Keratinocyte (primary cell): ENCODE data around the gene ARHGAP4. TPM values are rescaled to one million over a fixed set of nuclear protein-coding genes. Genes with fewer than 3 reads are reported as not detected.

Experiments used
- DNase-seq: peaks from one replicate; pipeline ENCODE4 v3.0.0-alpha.2; 2011; ENCODE audit warnings: low read depth, missing footprints, low spot score
- FAIRE-seq: peaks from 2 replicates; lab custom pipeline; 2011; peaks lifted over from hg19 to GRCh38; lab: Jason Lieb, UNC
- H2AFZ ChIP-seq: 2 replicates; pipeline ENCODE4 v1.6.0; 2012; ENCODE audit warnings: low read length, control low read depth, inconsistent platforms; ENCODE audit not compliant: control insufficient read depth
- H3K27ac ChIP-seq: 2 replicates; pipeline ENCODE4 v1.5.1; 2011; ENCODE audit warnings: low read length; ENCODE audit not compliant: control insufficient read depth, insufficient read depth
- H3K27me3 ChIP-seq: 3 replicates; pipeline ENCODE4 v1.6.0; 2011; ENCODE audit warnings: low read length; ENCODE audit not compliant: control insufficient read depth, insufficient read depth; ENCODE audit errors: extremely low read depth
- H3K36me3 ChIP-seq, 2 experiments: 2 replicates in 1 of 2; 3 replicates in 1 of 2; pipeline ENCODE4 v1.5.1; 2011; ENCODE audit warnings: low read length in 2 of 2, mild to moderate bottlenecking in 1 of 2; ENCODE audit not compliant: control insufficient read depth in 2 of 2, insufficient read depth in 2 of 2; ENCODE audit errors: extremely low read depth in 1 of 2
- H3K4me1 ChIP-seq: 3 replicates; pipeline ENCODE4 v1.5.1; 2011; ENCODE audit warnings: low read length; ENCODE audit not compliant: control insufficient read depth, insufficient read depth; ENCODE audit errors: extremely low read depth
- H3K4me2 ChIP-seq: 3 replicates; pipeline ENCODE4 v1.6.0; 2011; ENCODE audit warnings: low read depth, low read length; ENCODE audit not compliant: control insufficient read depth, insufficient read depth; ENCODE audit errors: extremely low read depth
- H3K4me3 ChIP-seq, 3 experiments: fragments of 200-600 bp in 1 of 3; sonication (generic) in 1 of 3; 2 replicates in 2 of 3; 3 replicates in 1 of 3; pipeline ENCODE4 v1.5.1; 2011 to 2016; ENCODE audit warnings: low read length in 3 of 3, mild to moderate bottlenecking in 3 of 3, control low read depth in 2 of 3, inconsistent platforms in 1 of 3, low read depth in 1 of 3, mixed read lengths in 1 of 3, mixed run types in 1 of 3, moderate library complexity in 1 of 3; ENCODE audit not compliant: control insufficient read depth in 2 of 3, insufficient read depth in 2 of 3; ENCODE audit errors: extremely low read depth in 1 of 3
- H3K79me2 ChIP-seq: 2 replicates; pipeline ENCODE4 v1.6.0; 2012; ENCODE audit warnings: low read length; ENCODE audit not compliant: control insufficient read depth, insufficient read depth
- H3K9ac ChIP-seq: 3 replicates; pipeline ENCODE4 v1.6.0; 2011; ENCODE audit warnings: low read length; ENCODE audit not compliant: control insufficient read depth, insufficient read depth; ENCODE audit errors: extremely low read depth
- H3K9me1 ChIP-seq: 3 replicates; pipeline ENCODE4 v1.6.0; 2011; ENCODE audit warnings: low read length; ENCODE audit not compliant: control insufficient read depth, insufficient read depth; ENCODE audit errors: extremely low read depth
- H3K9me3 ChIP-seq: 2 replicates; pipeline ENCODE4 v1.5.1; 2012; ENCODE audit warnings: low read depth, low read length; ENCODE audit not compliant: control insufficient read depth
- H4K20me1 ChIP-seq: 3 replicates; pipeline ENCODE4 v1.6.0; 2011; ENCODE audit warnings: low read length; ENCODE audit not compliant: control insufficient read depth, insufficient read depth; ENCODE audit errors: extremely low read depth
- EZH2 ChIP-seq: IDR thresholded peaks from one replicate; pipeline ENCODE4 v1.6.1; 2012; ENCODE audit warnings: inconsistent platforms, mild to moderate bottlenecking, low read length, moderate library complexity
- dilution Hi-C: fragments of 300-500 bp; cut with MboI; formaldehyde crosslinking; loops from one replicate; pipeline ENCODE4 v1.7.0; 2020; ENCODE audit warnings: low sequenced_read_pairs; ENCODE audit not compliant: extremely low pct_ligation_motif_present
- polyA plus RNA-seq, 5 experiments: library from polyadenylated mRNA; depleted of rRNA in 3 of 5; stranded (reverse) in 3 of 5; stranded (forward) in 1 of 5; unstranded in 1 of 5; fragments of >200 nt; gene quantifications; 1 replicate in 1 of 5; 2 replicates in 3 of 5; 3 replicates in 1 of 5; pipeline versions ENCODE4 v1.2.1 to v1.2.3, GENCODE V29; 2011 to 2012; ENCODE audit warnings: missing spikeins in 2 of 5, low read depth in 1 of 5, low replicate concordance in 1 of 5
- TF ChIP-seq, protein P1 (sequence below), 3 experiments: IDR thresholded peaks in 1 of 3; conservative IDR thresholded peaks in 1 of 3; optimal IDR thresholded peaks in 1 of 3; 2 replicates in 2 of 3; 3 replicates in 1 of 3; pipeline versions ENCODE3 to v1.5.1; 2011; ENCODE audit warnings: low read length in 3 of 3, mild to moderate bottlenecking in 3 of 3, moderate library complexity in 2 of 3, control low read depth in 1 of 3, inconsistent platforms in 1 of 3; ENCODE audit not compliant: insufficient read depth in 2 of 3; ENCODE audit errors: extremely low read depth in 1 of 3

Gene ARHGAP4
- polyA plus RNA-seq, 1 donor (not counting 4 experiments of a cell fraction or from before 2014, with no cell fraction given): 0.35 TPM

DNA sequence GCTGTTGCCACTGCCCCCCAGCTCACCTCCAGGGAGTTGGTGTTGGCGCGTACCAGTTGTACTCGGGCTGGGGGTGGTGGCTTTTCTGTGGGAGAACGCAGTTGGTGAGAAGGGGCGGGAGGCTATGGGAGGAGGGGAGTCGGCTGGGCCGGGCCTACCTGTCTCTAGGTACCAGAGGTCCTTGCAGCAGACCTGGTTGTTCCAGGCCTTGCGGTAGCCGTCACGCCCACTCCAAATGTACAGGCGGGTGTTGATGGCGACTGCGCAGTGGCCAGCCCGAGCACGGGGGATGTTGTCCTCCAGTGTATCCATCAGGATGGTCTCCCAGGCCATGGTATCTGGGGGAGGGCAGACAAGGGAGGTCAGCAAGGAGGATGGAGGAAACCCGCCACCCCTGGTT lies 34.0 kb upstream of the ARHGAP4 start:
- Histone ChIP-seq H4K20me1 (no peaks in the 10 kb centered on the region), H3K4me2 (no peak overlapping the region), H3K36me3 (peaks cover 23 to 54% of the 10 kb centered on the region in 2 experiments), H3K79me2 (peaks cover 21% of the 10 kb centered on the region), H3K9ac (no peak overlapping the region), H3K9me3 (no peaks in the 10 kb centered on the region), H3K27me3 (no peaks in the 10 kb centered on the region), H3K4me3 (no peak overlapping the region), H2AFZ (no peak overlapping the region), H3K4me1 (no peaks in the 10 kb centered on the region), H3K9me1 (no peaks in the 10 kb centered on the region), H3K27ac (no peak overlapping the region)
- dilution Hi-C loops: no loop called here
- no peak for FAIRE-seq
- DNase-seq: no peak
- TF ChIP-seq EZH2: no peak
- TF ChIP-seq, protein P1, sequence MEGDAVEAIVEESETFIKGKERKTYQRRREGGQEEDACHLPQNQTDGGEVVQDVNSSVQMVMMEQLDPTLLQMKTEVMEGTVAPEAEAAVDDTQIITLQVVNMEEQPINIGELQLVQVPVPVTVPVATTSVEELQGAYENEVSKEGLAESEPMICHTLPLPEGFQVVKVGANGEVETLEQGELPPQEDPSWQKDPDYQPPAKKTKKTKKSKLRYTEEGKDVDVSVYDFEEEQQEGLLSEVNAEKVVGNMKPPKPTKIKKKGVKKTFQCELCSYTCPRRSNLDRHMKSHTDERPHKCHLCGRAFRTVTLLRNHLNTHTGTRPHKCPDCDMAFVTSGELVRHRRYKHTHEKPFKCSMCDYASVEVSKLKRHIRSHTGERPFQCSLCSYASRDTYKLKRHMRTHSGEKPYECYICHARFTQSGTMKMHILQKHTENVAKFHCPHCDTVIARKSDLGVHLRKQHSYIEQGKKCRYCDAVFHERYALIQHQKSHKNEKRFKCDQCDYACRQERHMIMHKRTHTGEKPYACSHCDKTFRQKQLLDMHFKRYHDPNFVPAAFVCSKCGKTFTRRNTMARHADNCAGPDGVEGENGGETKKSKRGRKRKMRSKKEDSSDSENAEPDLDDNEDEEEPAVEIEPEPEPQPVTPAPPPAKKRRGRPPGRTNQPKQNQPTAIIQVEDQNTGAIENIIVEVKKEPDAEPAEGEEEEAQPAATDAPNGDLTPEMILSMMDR (optimal IDR thresholded peaks at IDR 0.05 in 1 of 3, IDR thresholded peaks at IDR 0.05 in 1 of 3, conservative IDR thresholded peaks at IDR 0.05 in 1 of 3; ENCODE audit: extremely low read depth in 1 of 3, insufficient read depth in 2 of 3, low read length in 3 of 3): no peak

DNA sequence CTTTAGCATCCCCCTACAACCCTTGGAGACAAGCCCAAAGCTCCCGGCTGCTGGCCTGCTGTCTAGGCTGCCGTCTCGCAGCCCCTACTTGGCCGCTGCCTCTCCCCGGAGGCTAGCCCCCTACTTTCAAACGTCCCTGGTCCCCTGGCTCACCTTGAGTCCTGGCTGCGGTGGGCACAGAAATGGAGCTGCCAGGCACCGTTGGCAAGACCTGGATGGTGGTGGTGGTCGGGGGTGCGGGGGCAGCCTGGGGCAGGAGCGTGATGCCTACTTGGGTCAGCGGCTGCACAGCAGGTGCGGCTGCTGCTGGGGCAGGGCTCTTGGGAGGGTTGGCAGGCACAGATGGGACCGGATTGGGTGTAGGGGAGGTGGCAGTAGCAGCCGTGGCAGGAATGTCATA lies 33.6 kb upstream of the ARHGAP4 start:
- dilution Hi-C loops: no loop called here
- H3K4me3 ChIP-seq: no peak overlapping the region
- no peaks in the 10 kb centered on the region for H4K20me1 ChIP-seq
- H3K9me3 ChIP-seq: no peaks in the 10 kb centered on the region
- no peak overlapping the region for H3K4me2 ChIP-seq
- H3K9ac ChIP-seq: no peak overlapping the region
- peaks cover 17% of the 10 kb centered on the region for H3K79me2 ChIP-seq
- TF ChIP-seq, protein P1 (optimal IDR thresholded peaks at IDR 0.05 in 1 of 3, IDR thresholded peaks at IDR 0.05 in 1 of 3, conservative IDR thresholded peaks at IDR 0.05 in 1 of 3; ENCODE audit: extremely low read depth in 1 of 3, insufficient read depth in 2 of 3, low read length in 3 of 3): no peak
- no peak overlapping the region for H3K27ac ChIP-seq
- no peak overlapping the region for H2AFZ ChIP-seq
- no peak for FAIRE-seq
- DNase-seq: no peak
- peaks cover 23 to 55% of the 10 kb centered on the region in 2 experiments for H3K36me3 ChIP-seq
- H3K4me1 ChIP-seq: no peaks in the 10 kb centered on the region
- H3K27me3 ChIP-seq: no peaks in the 10 kb centered on the region
- no peaks in the 10 kb centered on the region for H3K9me1 ChIP-seq
